ENCODE results near the gene MYB.

The MYB gene

DNA sequence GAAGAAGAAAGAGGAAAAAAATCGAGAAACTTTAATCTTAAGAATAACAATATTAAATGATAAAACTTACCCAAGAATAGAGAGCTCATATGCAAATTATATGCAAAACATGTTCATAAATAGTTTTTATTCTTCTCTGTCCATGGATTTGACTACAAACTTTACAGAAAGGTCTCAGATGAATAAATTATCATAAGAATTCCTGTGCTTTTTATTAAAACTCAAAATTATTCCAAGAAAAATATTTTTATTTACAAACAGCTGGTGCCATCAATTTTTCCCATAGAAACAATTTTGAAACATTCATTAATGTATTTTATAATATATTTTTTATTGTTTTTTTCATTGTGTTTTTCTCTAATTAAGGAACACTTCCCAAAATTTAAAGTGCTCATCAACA, 12.1 kb downstream of the MYB start:
- H3K36me3 ChIP-seq (ENCODE audit: insufficient read depth), result peaks cover 9% of the 10 kb centered on the region; the same call in 1 of the 2 replicates

GRCh38 chr6:135195041-135195440, 13.9 kb downstream of the MYB start:
- Histone ChIP-seq H3K27ac (no peak overlapping the region), H3K4me2 (no peak overlapping the region), H3K9ac (no peak overlapping the region), H2AFZ (ENCODE audit: low read depth) (no peak overlapping the region), H3K36me3 (ENCODE audit: insufficient read depth) (peaks cover 9% of the 10 kb centered on the region; the same call in 1 of the 2 replicates), H3K4me3 (IDR thresholded peaks at IDR 0.05; ENCODE audit: insufficient read depth, low read depth, low read length) (no peak overlapping the region), H3K79me2 (ENCODE audit: insufficient read depth, low read depth) (no peaks in the 10 kb centered on the region), H4K20me1 (ENCODE audit: insufficient read depth) (no peaks in the 10 kb centered on the region), H3K4me1 (ENCODE audit: low read depth, poor library complexity, severe bottlenecking) (peaks cover 3% of the 10 kb centered on the region), H3K27me3 (ENCODE audit: insufficient read depth, low read depth) (no peaks in the 10 kb centered on the region)
- no peak for TF ChIP-seq CTCF (conservative IDR thresholded peaks at IDR 0.05; ENCODE audit: low read depth, low read length)

More for the DNA sequence above, 12.1 kb downstream of the MYB start:
- Histone ChIP-seq H2AFZ (ENCODE audit: low read depth) (no peak overlapping the region), H4K20me1 (ENCODE audit: insufficient read depth) (no peaks in the 10 kb centered on the region), H3K27ac (no peak overlapping the region), H3K4me1 (ENCODE audit: low read depth, poor library complexity, severe bottlenecking) (peaks cover 3% of the 10 kb centered on the region), H3K4me3 (IDR thresholded peaks at IDR 0.05; ENCODE audit: insufficient read depth, low read depth, low read length) (no peak overlapping the region), H3K27me3 (ENCODE audit: insufficient read depth, low read depth) (no peaks in the 10 kb centered on the region), H3K9ac (no peak overlapping the region), H3K79me2 (ENCODE audit: insufficient read depth, low read depth) (no peaks in the 10 kb centered on the region), H3K4me2 (no peak overlapping the region)
- TF ChIP-seq CTCF (conservative IDR thresholded peaks at IDR 0.05; ENCODE audit: low read depth, low read length), result no peak

GRCh38 chr6:135195522-135195921, 14.4 kb downstream of the MYB start:
- H3K4me3 ChIP-seq (IDR thresholded peaks at IDR 0.05; ENCODE audit: insufficient read depth, low read depth, low read length), result no peak overlapping the region
- no peaks in the 10 kb centered on the region for H3K27me3 ChIP-seq (ENCODE audit: insufficient read depth, low read depth)
- no peak overlapping the region for H3K9ac ChIP-seq
- H3K27ac ChIP-seq, result no peak overlapping the region
- H4K20me1 ChIP-seq (ENCODE audit: insufficient read depth), result no peaks in the 10 kb centered on the region
- H2AFZ ChIP-seq (ENCODE audit: low read depth), result no peak overlapping the region
- H3K4me2 ChIP-seq, result no peak overlapping the region
- H3K79me2 ChIP-seq (ENCODE audit: insufficient read depth, low read depth), result no peaks in the 10 kb centered on the region
- no peak for TF ChIP-seq CTCF (conservative IDR thresholded peaks at IDR 0.05; ENCODE audit: low read depth, low read length)
- peaks cover 3% of the 10 kb centered on the region for H3K4me1 ChIP-seq (ENCODE audit: low read depth, poor library complexity, severe bottlenecking)
- peaks cover 9% of the 10 kb centered on the region; the same call in 1 of the 2 replicates for H3K36me3 ChIP-seq (ENCODE audit: insufficient read depth)

DNA sequence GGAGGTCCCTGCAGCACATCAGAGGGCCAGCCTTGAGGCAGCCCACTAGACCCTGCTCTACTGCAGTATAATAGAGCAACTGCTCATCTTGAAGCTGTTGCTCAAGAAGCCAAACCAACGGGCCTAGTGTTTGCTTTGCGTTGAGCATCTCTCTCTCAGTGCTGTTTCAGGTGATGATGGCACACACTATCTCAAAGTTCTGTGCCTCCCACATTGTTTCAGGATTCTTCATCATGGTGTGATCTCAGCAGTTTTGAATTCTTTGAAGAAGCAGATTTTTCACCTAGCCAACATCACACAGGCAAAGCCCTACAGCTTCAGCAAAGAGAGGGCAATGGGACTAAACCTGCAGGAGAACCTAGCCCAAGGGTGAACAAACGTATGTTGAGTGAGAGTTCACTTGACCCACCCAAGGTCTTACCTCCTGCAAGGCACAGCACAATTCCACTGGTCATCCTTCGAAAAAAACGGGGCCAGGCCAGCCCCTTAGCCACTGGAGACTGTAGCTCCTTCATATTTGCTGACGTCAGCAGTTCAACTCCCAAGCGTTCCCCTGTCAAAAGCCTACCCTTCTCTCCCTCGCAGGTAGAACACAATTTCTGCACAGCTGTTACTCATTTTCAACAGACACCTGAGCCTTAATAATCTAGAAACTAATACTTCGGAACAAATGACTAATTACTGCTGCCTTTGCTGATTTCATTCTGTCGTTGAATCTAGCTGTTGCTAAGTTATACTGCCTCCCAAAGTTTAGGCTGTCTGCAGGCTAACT, 15.8 kb downstream of the MYB start:
- H3K79me2 ChIP-seq (ENCODE audit: insufficient read depth, low read depth), result no peaks in the 10 kb centered on the region
- peaks cover 3% of the 10 kb centered on the region for H3K4me1 ChIP-seq (ENCODE audit: low read depth, poor library complexity, severe bottlenecking)
- no peaks in the 10 kb centered on the region for H3K27me3 ChIP-seq (ENCODE audit: insufficient read depth, low read depth)
- no peak overlapping the region for H3K4me2 ChIP-seq
- no peak overlapping the region for H3K27ac ChIP-seq
- H3K36me3 ChIP-seq (ENCODE audit: insufficient read depth), result peaks cover 15% of the 10 kb centered on the region; the same call in 1 of the 2 replicates
- TF ChIP-seq CTCF (conservative IDR thresholded peaks at IDR 0.05; ENCODE audit: low read depth, low read length), result no peak
- H3K4me3 ChIP-seq (IDR thresholded peaks at IDR 0.05; ENCODE audit: insufficient read depth, low read depth, low read length), result no peak overlapping the region
- no peak overlapping the region for H3K9ac ChIP-seq
- H2AFZ ChIP-seq (ENCODE audit: low read depth), result no peak overlapping the region
- no peaks in the 10 kb centered on the region for H4K20me1 ChIP-seq (ENCODE audit: insufficient read depth)

Measured in KMS-11 (cell line).